Esophagus muscularis mucosa (tissue), 4 donors: Measurements from ENCODE around the gene HERPUD2.

Experiments used
- EP300 ChIP-seq: sonication (generic); formaldehyde crosslinking; IDR thresholded peaks from one replicate; pipeline ENCODE4 v1.6.1; 2017; ENCODE audit warnings: antibody characterized with exemption
- POLR2A ChIP-seq: fragments of 450-650 bp; IDR thresholded peaks from one replicate; pipeline ENCODE4 v1.6.1; 2017; ENCODE audit warnings: antibody characterized with exemption, moderate library complexity, mild to moderate bottlenecking, low read depth
- TF ChIP-seq, protein P1 (sequence below), 3 experiments: fragments of 200-600 bp in 2 of 3; fragments of 450-650 bp in 1 of 3; sonication (generic) in 2 of 3; IDR thresholded peaks; one replicate each; pipeline ENCODE4 v1.5.1; 2017 to 2019; ENCODE audit warnings: antibody characterized with exemption in 3 of 3, mild to moderate bottlenecking in 2 of 3, moderate library complexity in 1 of 3

DNA sequence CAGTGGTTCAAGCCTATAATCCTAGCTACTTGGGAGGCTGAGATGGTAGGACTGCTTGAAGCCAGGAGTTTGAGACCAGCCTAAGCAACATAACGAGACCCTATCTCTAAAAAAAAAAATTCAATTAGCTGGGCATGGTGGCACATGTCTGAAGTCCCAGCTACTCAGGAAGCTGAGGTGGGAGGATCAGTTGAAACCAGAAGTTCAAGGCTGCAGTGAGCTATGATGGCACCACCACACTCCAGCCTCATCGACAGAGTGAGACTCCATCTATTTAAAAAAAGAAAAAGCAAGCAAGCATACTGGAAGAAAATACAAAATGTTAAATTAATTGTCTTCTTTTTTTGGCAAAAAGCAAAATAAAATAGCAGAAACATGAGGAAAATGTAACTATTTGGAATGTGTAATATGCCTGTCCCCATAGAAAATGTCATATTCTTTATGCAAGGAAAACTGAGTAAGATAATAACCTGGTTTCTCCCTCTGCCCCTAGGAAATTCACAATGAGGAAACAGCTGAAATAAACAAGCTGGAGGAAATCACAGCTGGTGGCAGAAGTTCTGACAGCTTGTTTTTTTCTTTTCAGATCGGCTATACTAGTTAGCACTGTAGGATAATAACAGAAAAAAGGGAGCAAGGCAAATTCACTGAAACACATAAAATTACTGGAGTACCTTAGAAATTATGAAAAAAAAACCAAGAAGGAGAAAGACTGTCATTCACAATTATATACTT lies 48.5 kb downstream of the HERPUD2 start:
- TF ChIP-seq POLR2A (no peak), EP300 (no peak)
- TF ChIP-seq, protein P1, sequence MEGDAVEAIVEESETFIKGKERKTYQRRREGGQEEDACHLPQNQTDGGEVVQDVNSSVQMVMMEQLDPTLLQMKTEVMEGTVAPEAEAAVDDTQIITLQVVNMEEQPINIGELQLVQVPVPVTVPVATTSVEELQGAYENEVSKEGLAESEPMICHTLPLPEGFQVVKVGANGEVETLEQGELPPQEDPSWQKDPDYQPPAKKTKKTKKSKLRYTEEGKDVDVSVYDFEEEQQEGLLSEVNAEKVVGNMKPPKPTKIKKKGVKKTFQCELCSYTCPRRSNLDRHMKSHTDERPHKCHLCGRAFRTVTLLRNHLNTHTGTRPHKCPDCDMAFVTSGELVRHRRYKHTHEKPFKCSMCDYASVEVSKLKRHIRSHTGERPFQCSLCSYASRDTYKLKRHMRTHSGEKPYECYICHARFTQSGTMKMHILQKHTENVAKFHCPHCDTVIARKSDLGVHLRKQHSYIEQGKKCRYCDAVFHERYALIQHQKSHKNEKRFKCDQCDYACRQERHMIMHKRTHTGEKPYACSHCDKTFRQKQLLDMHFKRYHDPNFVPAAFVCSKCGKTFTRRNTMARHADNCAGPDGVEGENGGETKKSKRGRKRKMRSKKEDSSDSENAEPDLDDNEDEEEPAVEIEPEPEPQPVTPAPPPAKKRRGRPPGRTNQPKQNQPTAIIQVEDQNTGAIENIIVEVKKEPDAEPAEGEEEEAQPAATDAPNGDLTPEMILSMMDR (IDR thresholded peaks at IDR 0.05), result no peak
